Measurements from ENCODE around the gene PLPP1.
"Not testable (repeated sequence)": the region's sequence is repeated elsewhere in the genome, so short reads cannot be mapped to it uniquely, and the experiment has no call there.

GRCh38 chr5:55503917-55504316 lies 30.8 kb downstream of the PLPP1 start:
- TF ChIP-seq CTCF (IDR thresholded peaks at IDR 0.05); EZH2 (IDR thresholded peaks at IDR 0.05; ENCODE audit: borderline replicate concordance, insufficient read depth, low read depth, low read length, poor library complexity, severe bottlenecking): not testable (repeated sequence)
